Fibroblast of lung (primary cell): ENCODE measurements around the gene TRIM23.

Experiments
- CTCF ChIP-seq, 2 donors: IDR thresholded peaks in 1 of 2; conservative IDR thresholded peaks in 1 of 2; 1 replicate in 1 of 2; 2 replicates in 1 of 2; pipeline ENCODE4 v1.5.1; 2011 to 2012; ENCODE audit warnings: low read length in 2 of 2, control low read depth in 1 of 2, inconsistent platforms in 1 of 2, low read depth in 1 of 2, mild to moderate bottlenecking in 1 of 2
- EZH2 ChIP-seq: IDR thresholded peaks from 2 replicates; pipeline ENCODE4 v1.5.1; 2012; ENCODE audit warnings: low read length, control low read depth, mild to moderate bottlenecking; ENCODE audit errors: missing control alignments

- no peak for TF ChIP-seq CTCF (conservative IDR thresholded peaks at IDR 0.05 in 1 of 2, IDR thresholded peaks at IDR 0.05 in 1 of 2; ENCODE audit: low read depth in 1 of 2, low read length in 2 of 2)
- no peak for TF ChIP-seq EZH2
Observed at GRCh38 chr5:65577141-65577540, 47.0 kb downstream of the TRIM23 start.
